ENCODE results near the gene KLHL2. TPM values are rescaled to one million over a fixed set of nuclear protein-coding genes. Genes with fewer than 3 reads are reported as not detected.

Gene KLHL2
- total and polyA plus RNA-seq, 2 experiments from 2014 or later = 8.2 to 21.3 TPM

- Histone ChIP-seq H3K27ac (no peak overlapping the region), H3K27me3 (no peaks in the 10 kb centered on the region), H3K9me2 (replicated peaks; ENCODE audit: insufficient read depth) (no peaks in the 10 kb centered on the region), H2AFZ (no peak overlapping the region), H3K79me2 (no peaks in the 10 kb centered on the region), H3K4me1 (ENCODE audit: insufficient read depth) (peaks cover 5% of the 10 kb centered on the region), H4K20me1 (ENCODE audit: insufficient read depth, poor library complexity, severe bottlenecking) (no peaks in the 10 kb centered on the region), H3K36me3 (replicated peaks; ENCODE audit: insufficient read depth, low read depth) (no peaks in the 10 kb centered on the region), H3K4me3 (no peak overlapping the region), H3K9me3 (ENCODE audit: low read depth) (no peaks in the 10 kb centered on the region), H3K4me2 (no peak overlapping the region)
- no peak for DNase-seq (ENCODE audit: low spot score)
- no peak for TF ChIP-seq EZH2 (IDR thresholded peaks at IDR 0.05; ENCODE audit: borderline replicate concordance)
- TF ChIP-seq, protein P1, sequence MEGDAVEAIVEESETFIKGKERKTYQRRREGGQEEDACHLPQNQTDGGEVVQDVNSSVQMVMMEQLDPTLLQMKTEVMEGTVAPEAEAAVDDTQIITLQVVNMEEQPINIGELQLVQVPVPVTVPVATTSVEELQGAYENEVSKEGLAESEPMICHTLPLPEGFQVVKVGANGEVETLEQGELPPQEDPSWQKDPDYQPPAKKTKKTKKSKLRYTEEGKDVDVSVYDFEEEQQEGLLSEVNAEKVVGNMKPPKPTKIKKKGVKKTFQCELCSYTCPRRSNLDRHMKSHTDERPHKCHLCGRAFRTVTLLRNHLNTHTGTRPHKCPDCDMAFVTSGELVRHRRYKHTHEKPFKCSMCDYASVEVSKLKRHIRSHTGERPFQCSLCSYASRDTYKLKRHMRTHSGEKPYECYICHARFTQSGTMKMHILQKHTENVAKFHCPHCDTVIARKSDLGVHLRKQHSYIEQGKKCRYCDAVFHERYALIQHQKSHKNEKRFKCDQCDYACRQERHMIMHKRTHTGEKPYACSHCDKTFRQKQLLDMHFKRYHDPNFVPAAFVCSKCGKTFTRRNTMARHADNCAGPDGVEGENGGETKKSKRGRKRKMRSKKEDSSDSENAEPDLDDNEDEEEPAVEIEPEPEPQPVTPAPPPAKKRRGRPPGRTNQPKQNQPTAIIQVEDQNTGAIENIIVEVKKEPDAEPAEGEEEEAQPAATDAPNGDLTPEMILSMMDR (IDR thresholded peaks at IDR 0.05; ENCODE audit: poor library complexity) = no peak
- no peak for TF ChIP-seq EZH2phosphoT487 (IDR thresholded peaks at IDR 0.05; ENCODE audit: low read depth, severe bottlenecking, unreplicated experiment)
- 96% methylated on average over 6 of the region's 6 CpGs for WGBS (ENCODE audit: low lambda C conversion rate, missing lambda C conversion rate)
Observed at GRCh38 chr4:165293061-165293460, 85.7 kb downstream of the KLHL2 start.

GRCh38 chr4:165293927-165294649 lies 86.7 kb downstream of the KLHL2 start:
- no peak for DNase-seq (ENCODE audit: low spot score)
- Histone ChIP-seq H3K4me3 (no peak overlapping the region), H3K4me2 (no peak overlapping the region), H2AFZ (no peak overlapping the region), H3K27me3 (no peaks in the 10 kb centered on the region), H3K9me3 (ENCODE audit: low read depth) (no peaks in the 10 kb centered on the region), H3K4me1 (ENCODE audit: insufficient read depth) (peaks cover under 1% of the 10 kb centered on the region), H3K79me2 (no peaks in the 10 kb centered on the region), H3K27ac (no peak overlapping the region), H3K36me3 (replicated peaks; ENCODE audit: insufficient read depth, low read depth) (no peaks in the 10 kb centered on the region), H3K9me2 (replicated peaks; ENCODE audit: insufficient read depth) (no peaks in the 10 kb centered on the region), H4K20me1 (ENCODE audit: insufficient read depth, poor library complexity, severe bottlenecking) (no peaks in the 10 kb centered on the region)
- no peak for TF ChIP-seq EZH2 (IDR thresholded peaks at IDR 0.05; ENCODE audit: borderline replicate concordance)
- no peak for TF ChIP-seq EZH2phosphoT487 (IDR thresholded peaks at IDR 0.05; ENCODE audit: low read depth, severe bottlenecking, unreplicated experiment)
- TF ChIP-seq, protein P1 (IDR thresholded peaks at IDR 0.05; ENCODE audit: poor library complexity) = no peak
- 77% methylated on average over 2 of the region's 2 CpGs for WGBS (ENCODE audit: low lambda C conversion rate, missing lambda C conversion rate)

GRCh38 chr4:165294907-165295306 lies 87.5 kb downstream of the KLHL2 start:
- Histone ChIP-seq H3K4me3 (no peak overlapping the region), H3K4me1 (ENCODE audit: insufficient read depth) (no peaks in the 10 kb centered on the region), H3K36me3 (replicated peaks; ENCODE audit: insufficient read depth, low read depth) (no peaks in the 10 kb centered on the region), H3K4me2 (no peak overlapping the region), H3K9me3 (ENCODE audit: low read depth) (no peaks in the 10 kb centered on the region), H3K27me3 (no peaks in the 10 kb centered on the region), H3K79me2 (no peaks in the 10 kb centered on the region), H3K27ac (no peak overlapping the region), H4K20me1 (ENCODE audit: insufficient read depth, poor library complexity, severe bottlenecking) (no peaks in the 10 kb centered on the region), H3K9me2 (replicated peaks; ENCODE audit: insufficient read depth) (no peaks in the 10 kb centered on the region), H2AFZ (no peak overlapping the region)
- 67% methylated on average over 5 of the region's 5 CpGs for WGBS (ENCODE audit: low lambda C conversion rate, missing lambda C conversion rate)
- no peak for TF ChIP-seq EZH2phosphoT487 (IDR thresholded peaks at IDR 0.05; ENCODE audit: low read depth, severe bottlenecking, unreplicated experiment)
- TF ChIP-seq, protein P1 (IDR thresholded peaks at IDR 0.05; ENCODE audit: poor library complexity) = no peak
- no peak for TF ChIP-seq EZH2 (IDR thresholded peaks at IDR 0.05; ENCODE audit: borderline replicate concordance)
- no peak for DNase-seq (ENCODE audit: low spot score)
